ENCODE measurements around the gene POC1B.

DNA sequence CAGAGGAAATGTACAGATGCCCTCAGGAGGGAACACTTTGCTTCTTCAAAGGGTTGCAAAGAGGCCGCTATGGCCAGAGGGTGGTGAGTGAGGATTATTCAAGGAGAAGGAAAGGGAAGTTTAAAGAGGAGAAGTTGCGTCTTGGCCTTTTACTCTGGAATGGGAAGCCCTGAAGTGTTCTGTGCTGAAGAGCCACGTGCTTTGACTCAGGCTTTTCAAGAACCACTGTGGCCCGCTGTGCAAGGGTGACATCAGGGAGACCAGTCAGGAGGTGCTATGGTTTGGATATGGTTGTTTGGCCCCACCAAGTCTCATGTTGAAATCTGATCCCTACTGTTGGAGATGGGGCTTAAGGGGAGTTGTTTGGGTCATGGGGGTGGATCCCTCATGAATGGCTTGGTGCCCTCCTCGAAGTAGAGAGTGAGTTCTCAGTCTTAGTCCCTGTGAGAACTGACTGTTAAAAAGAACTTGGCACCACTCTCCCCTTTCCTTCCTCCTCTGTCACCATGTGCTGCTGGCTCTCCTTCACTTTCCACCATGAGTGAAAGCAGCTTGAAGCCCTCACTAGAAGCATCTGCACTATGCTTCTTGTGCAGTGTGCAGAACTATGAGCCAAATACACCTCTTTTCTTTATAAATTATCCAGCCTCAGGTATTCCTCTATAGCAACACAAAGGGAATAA is 107.5 kb downstream of the POC1B start:
- TF ChIP-seq, protein P1, sequence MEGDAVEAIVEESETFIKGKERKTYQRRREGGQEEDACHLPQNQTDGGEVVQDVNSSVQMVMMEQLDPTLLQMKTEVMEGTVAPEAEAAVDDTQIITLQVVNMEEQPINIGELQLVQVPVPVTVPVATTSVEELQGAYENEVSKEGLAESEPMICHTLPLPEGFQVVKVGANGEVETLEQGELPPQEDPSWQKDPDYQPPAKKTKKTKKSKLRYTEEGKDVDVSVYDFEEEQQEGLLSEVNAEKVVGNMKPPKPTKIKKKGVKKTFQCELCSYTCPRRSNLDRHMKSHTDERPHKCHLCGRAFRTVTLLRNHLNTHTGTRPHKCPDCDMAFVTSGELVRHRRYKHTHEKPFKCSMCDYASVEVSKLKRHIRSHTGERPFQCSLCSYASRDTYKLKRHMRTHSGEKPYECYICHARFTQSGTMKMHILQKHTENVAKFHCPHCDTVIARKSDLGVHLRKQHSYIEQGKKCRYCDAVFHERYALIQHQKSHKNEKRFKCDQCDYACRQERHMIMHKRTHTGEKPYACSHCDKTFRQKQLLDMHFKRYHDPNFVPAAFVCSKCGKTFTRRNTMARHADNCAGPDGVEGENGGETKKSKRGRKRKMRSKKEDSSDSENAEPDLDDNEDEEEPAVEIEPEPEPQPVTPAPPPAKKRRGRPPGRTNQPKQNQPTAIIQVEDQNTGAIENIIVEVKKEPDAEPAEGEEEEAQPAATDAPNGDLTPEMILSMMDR (IDR thresholded peaks at IDR 0.05 in 8 of 11, conservative IDR thresholded peaks at IDR 0.05 in 3 of 11) = no peak
- TF ChIP-seq POLR2A (IDR thresholded peaks at IDR 0.05) = no peak
